H1 (cell line): ENCODE results near the gene CHST11. TPM values are rescaled to one million over a fixed set of nuclear protein-coding genes. Genes with fewer than 3 reads are reported as not detected.

Source experiments
- CTCF ChIA-PET: fragments of 300-600 bp; sonication (Branson Sonifier 250); formaldehyde crosslinking; loops from one replicate; lab custom pipeline; 2021; ENCODE audit not compliant: partially characterized antibody; lab: Charles Lee
- POLR2A ChIA-PET: fragments of 300-600 bp; sonication (Branson Sonifier 250); formaldehyde crosslinking; loops from one replicate; lab custom pipeline; 2021; ENCODE audit warnings: inconsistent platforms; ENCODE audit not compliant: partially characterized antibody; lab: Charles Lee
- DNase-seq, 2 experiments: peaks; one replicate each; pipeline versions ENCODE4 v3.0.0 to v3.0.0-alpha.2; 2010 to 2022; ENCODE audit warnings: low spot score in 2 of 2, low read depth in 1 of 2, mixed read lengths in 1 of 2
- FAIRE-seq: peaks from 2 replicates; lab custom pipeline; 2011; peaks lifted over from hg19 to GRCh38; lab: Jason Lieb, UNC
- H2AFZ ChIP-seq: 2 replicates; pipeline ENCODE4 v1.8.1; 2012; ENCODE audit warnings: low read length, inconsistent platforms
- H2AK5ac ChIP-seq: 2 replicates; pipeline ENCODE4 v1.6.1; 2013; ENCODE audit warnings: low read depth, low read length
- H2BK120ac ChIP-seq: replicated peaks from 2 replicates; pipeline ENCODE3; 2013; ENCODE audit warnings: low read depth, low read length, inconsistent platforms
- H2BK12ac ChIP-seq: 2 replicates; pipeline ENCODE4 v1.6.1; 2013; ENCODE audit warnings: low read depth, low read length
- H2BK15ac ChIP-seq: 2 replicates; pipeline ENCODE4 v1.6.1; 2013; ENCODE audit warnings: low read length
- H2BK20ac ChIP-seq: 2 replicates; pipeline ENCODE4 v1.6.1; 2013; ENCODE audit warnings: low read length
- H2BK5ac ChIP-seq: 2 replicates; pipeline ENCODE4 v1.6.1; 2013; ENCODE audit warnings: low read depth, low read length
- H3K14ac ChIP-seq: 2 replicates; pipeline ENCODE4 v1.6.1; 2013; ENCODE audit warnings: inconsistent platforms; ENCODE audit not compliant: insufficient read length
- H3K18ac ChIP-seq: 2 replicates; pipeline ENCODE4 v1.6.1; 2013; ENCODE audit warnings: low read length; ENCODE audit errors: extremely low read depth
- H3K23ac ChIP-seq: 2 replicates; pipeline ENCODE4 v1.6.1; 2013; ENCODE audit warnings: inconsistent platforms; ENCODE audit not compliant: insufficient read length
- H3K23me2 ChIP-seq: 2 replicates; pipeline ENCODE4 v1.6.1; 2013; ENCODE audit warnings: low read depth, low read length
- H3K27ac ChIP-seq: 2 replicates; pipeline ENCODE4 v1.6.1; 2011; ENCODE audit warnings: low read depth, low read length, inconsistent platforms
- H3K27me3 ChIP-seq, 4 experiments: replicated peaks in 1 of 4; 1 replicate in 1 of 4; 2 replicates in 3 of 4; pipeline versions ENCODE4 v1.6.1 to v1.8.1; 2011 to 2013; ENCODE audit warnings: low read length in 3 of 4, mild to moderate bottlenecking in 3 of 4, inconsistent platforms in 2 of 4, mixed read lengths in 2 of 4, moderate library complexity in 1 of 4; ENCODE audit not compliant: control insufficient read depth in 3 of 4, insufficient read depth in 3 of 4; ENCODE audit errors: extremely low read depth in 1 of 4
- H3K36me3 ChIP-seq, 4 experiments: 2 replicates each; pipeline versions ENCODE4 v1.6.1 to v1.8.1; 2011 to 2013; ENCODE audit warnings: mild to moderate bottlenecking in 4 of 4, low read length in 3 of 4, moderate library complexity in 2 of 4, control low read depth in 1 of 4, inconsistent platforms in 1 of 4; ENCODE audit not compliant: insufficient read depth in 4 of 4, control insufficient read depth in 2 of 4
- H3K4ac ChIP-seq: replicated peaks from 2 replicates; pipeline ENCODE3; 2013; ENCODE audit warnings: low read length, low read depth, mixed read lengths, inconsistent platforms; ENCODE audit not compliant: insufficient read length
- H3K4me1 ChIP-seq, 4 experiments: replicated peaks in 1 of 4; 1 replicate in 1 of 4; 2 replicates in 3 of 4; pipeline versions ENCODE4 v1.6.1 to v1.8.1; 2011 to 2013; ENCODE audit warnings: low read length in 3 of 4, inconsistent platforms in 2 of 4, mixed read lengths in 1 of 4; ENCODE audit not compliant: insufficient read depth in 4 of 4, control insufficient read depth in 3 of 4
- H3K4me2 ChIP-seq, 2 experiments: 2 replicates each; pipeline versions ENCODE4 v1.6.1 to v1.8.1; 2011 to 2013; ENCODE audit warnings: low read depth in 2 of 2, low read length in 2 of 2, control low read depth in 1 of 2, inconsistent platforms in 1 of 2, mild to moderate bottlenecking in 1 of 2; ENCODE audit not compliant: insufficient read depth in 1 of 2
- H3K4me3 ChIP-seq, 4 experiments: fragments of 200-600, 300-600 bp in 1 of 4; sonication (generic), shearing (Covaris generic), sonication (Bioruptor Twin) in 1 of 4; 2 replicates each; pipeline versions ENCODE4 v1.5.1 to v1.8.1; 2011 to 2016; ENCODE audit warnings: low read length in 4 of 4, low read depth in 3 of 4, control low read depth in 2 of 4, inconsistent platforms in 2 of 4, mild to moderate bottlenecking in 2 of 4, mixed read lengths in 1 of 4, moderate library complexity in 1 of 4; ENCODE audit not compliant: insufficient read depth in 2 of 4; ENCODE audit errors: extremely low read depth in 1 of 4
- H3K56ac ChIP-seq: replicated peaks from 2 replicates; pipeline ENCODE3; 2013; ENCODE audit warnings: low read depth, mild to moderate bottlenecking, mixed read lengths, low read length, inconsistent platforms; ENCODE audit not compliant: insufficient read length
- H3K79me1 ChIP-seq: 2 replicates; pipeline ENCODE4 v1.6.1; 2013; ENCODE audit warnings: low read depth, low read length, control low read depth
- H3K79me2 ChIP-seq, 2 experiments: 2 replicates each; pipeline versions ENCODE4 v1.6.1 to v1.8.1; 2012 to 2013; ENCODE audit warnings: low read length in 2 of 2, mild to moderate bottlenecking in 2 of 2, inconsistent platforms in 1 of 2; ENCODE audit not compliant: insufficient read depth in 2 of 2, control insufficient read depth in 1 of 2
- H3K9ac ChIP-seq, 4 experiments: replicated peaks in 1 of 4; 1 replicate in 1 of 4; 2 replicates in 3 of 4; pipeline versions ENCODE4 v1.6.1 to v1.8.1; 2011 to 2013; ENCODE audit warnings: low read depth in 3 of 4, low read length in 3 of 4, control low read depth in 2 of 4, mild to moderate bottlenecking in 2 of 4, moderate library complexity in 2 of 4, inconsistent platforms in 1 of 4; ENCODE audit errors: extremely low read depth in 1 of 4
- H3K9me3 ChIP-seq, 2 experiments: 2 replicates each; pipeline versions ENCODE4 v1.6.1 to v1.8.1; 2012 to 2013; ENCODE audit warnings: mild to moderate bottlenecking in 2 of 2, moderate library complexity in 2 of 2, control low read depth in 1 of 2, inconsistent platforms in 1 of 2, low read depth in 1 of 2, low read length in 1 of 2, mixed read lengths in 1 of 2; ENCODE audit not compliant: insufficient read depth in 2 of 2
- H4K20me1 ChIP-seq, 2 experiments: replicated peaks in 1 of 2; 2 replicates each; pipeline versions ENCODE3 to v1.8.1; 2011 to 2013; ENCODE audit warnings: inconsistent platforms in 2 of 2, low read length in 2 of 2, mild to moderate bottlenecking in 1 of 2; ENCODE audit not compliant: insufficient read depth in 2 of 2, control insufficient read depth in 1 of 2
- H4K5ac ChIP-seq: 2 replicates; pipeline ENCODE4 v1.6.1; 2013; ENCODE audit warnings: low read length, low read depth, mixed read lengths, inconsistent platforms; ENCODE audit not compliant: insufficient read length
- H4K8ac ChIP-seq: 2 replicates; pipeline ENCODE4 v1.8.0; 2013; ENCODE audit warnings: mild to moderate bottlenecking, moderate library complexity, low read length, inconsistent platforms; ENCODE audit not compliant: insufficient read depth; ENCODE audit errors: extremely low read depth
- H4K91ac ChIP-seq: replicated peaks from 2 replicates; pipeline ENCODE3; 2013; ENCODE audit warnings: low read length, mixed read lengths, inconsistent platforms; ENCODE audit not compliant: insufficient read length
- ATF3 ChIP-seq: IDR thresholded peaks from 2 replicates; pipeline ENCODE4 v1.6.1; 2011; ENCODE audit warnings: low read depth, mild to moderate bottlenecking, low read length; ENCODE audit not compliant: insufficient read depth
- CHD1 ChIP-seq: IDR thresholded peaks from 2 replicates; pipeline ENCODE4 v1.6.1; 2012; ENCODE audit warnings: low read depth, low read length, improper control_type of control experiment
- CHD2 ChIP-seq: IDR thresholded peaks from 2 replicates; pipeline ENCODE4 v1.6.1; 2012; ENCODE audit warnings: low read length, improper control_type of control experiment
- EP300 ChIP-seq, 2 experiments: IDR thresholded peaks; 1 replicate in 1 of 2; 2 replicates in 1 of 2; pipeline ENCODE4 v1.6.1; 2011 to 2012; ENCODE audit warnings: low read depth in 2 of 2, low read length in 2 of 2, mild to moderate bottlenecking in 2 of 2, borderline replicate concordance in 1 of 2, inconsistent platforms in 1 of 2, moderate library complexity in 1 of 2
- GABPA ChIP-seq: IDR thresholded peaks from 2 replicates; pipeline ENCODE4 v1.6.1; 2011; ENCODE audit warnings: mild to moderate bottlenecking, low read length, moderate library complexity, borderline replicate concordance; ENCODE audit not compliant: insufficient read depth
- GTF2F1 ChIP-seq: IDR thresholded peaks from 2 replicates; pipeline ENCODE4 v1.6.1; 2012; ENCODE audit warnings: low read depth, low read length, improper control_type of control experiment, borderline replicate concordance
- HDAC6 ChIP-seq: IDR thresholded peaks from one replicate; pipeline ENCODE4 v1.7.1; 2012; ENCODE audit warnings: low read depth, mild to moderate bottlenecking, inconsistent platforms, low read length, moderate library complexity
- KDM5A ChIP-seq: fragments of 200-600 bp; IDR thresholded peaks from 2 replicates; pipeline ENCODE4 v1.7.1; 2012; ENCODE audit warnings: mild to moderate bottlenecking, low read length, inconsistent platforms, mixed read lengths
- PHF8 ChIP-seq: fragments of 200-600 bp; sonication (generic); conservative IDR thresholded peaks from 2 replicates; pipeline ENCODE4 v1.7.1; 2012; ENCODE audit warnings: low read depth, mild to moderate bottlenecking, inconsistent platforms, low read length, moderate library complexity
- SP2 ChIP-seq: IDR thresholded peaks from 2 replicates; pipeline ENCODE4 v1.6.1; 2012; ENCODE audit warnings: mild to moderate bottlenecking, low read length, inconsistent platforms
- TAF7 ChIP-seq: optimal IDR thresholded peaks from 2 replicates; pipeline ENCODE3; 2011; ENCODE audit warnings: low read depth, mild to moderate bottlenecking, inconsistent platforms, low read length, moderate library complexity, borderline replicate concordance
- TCF12 ChIP-seq: IDR thresholded peaks from 2 replicates; pipeline ENCODE4 v1.6.1; 2011; ENCODE audit warnings: low read depth, mild to moderate bottlenecking, low read length
- YY1 ChIP-seq: IDR thresholded peaks from 2 replicates; pipeline ENCODE4 v1.6.1; 2011; ENCODE audit warnings: low read depth, mild to moderate bottlenecking, low read length
- WGBS, 2 experiments: shearing (Covaris generic) in 1 of 2; methylation state at CpG; one replicate each; pipeline versions ENCODE4 v1.1.6 to v1.1.7; 2013 to 2015; ENCODE audit warnings: low lambda C conversion rate in 2 of 2, mixed read lengths in 2 of 2, inconsistent platforms in 1 of 2, low coverage in 1 of 2, missing lambda C conversion rate in 1 of 2; ENCODE audit not compliant: insufficient replicate concordance in 2 of 2, insufficient coverage in 1 of 2, insufficient read length in 1 of 2; ENCODE audit errors: extremely low coverage in 1 of 2, missing lambda C conversion rate in 1 of 2; 5-methylcytosine and 5-hydroxymethylcytosine counted together
- polyA plus RNA-seq, 7 experiments: library from polyadenylated mRNA; depleted of rRNA in 3 of 7; stranded (reverse) in 5 of 7; unstranded in 2 of 7; fragments of >200 nt in 5 of 7; fragments of 200-250 nt in 2 of 7; gene quantifications; 1 replicate in 5 of 7; 2 replicates in 1 of 7; 4 replicates in 1 of 7; pipeline versions ENCODE4 v1.2.1 to v1.2.3, GENCODE V29; 2011 to 2013; ENCODE audit warnings: missing spikeins in 2 of 7, mixed read lengths in 2 of 7
- total RNA-seq: library from RNA; stranded (reverse); fragmentation: NEBNext Ultra II Directional; extraction: Animal tissue kit (Norgen Biotek cat#: 25700); gene quantifications from 2 replicates; pipeline ENCODE4 v1.2.1, GENCODE V29; 2021

The CHST11 gene
- total and polyA plus RNA-seq, 2 of the 8 experiments (the other 6 are each of a cell fraction or from before 2014, with no cell fraction given), result 14.4 to 20.8 TPM

DNA sequence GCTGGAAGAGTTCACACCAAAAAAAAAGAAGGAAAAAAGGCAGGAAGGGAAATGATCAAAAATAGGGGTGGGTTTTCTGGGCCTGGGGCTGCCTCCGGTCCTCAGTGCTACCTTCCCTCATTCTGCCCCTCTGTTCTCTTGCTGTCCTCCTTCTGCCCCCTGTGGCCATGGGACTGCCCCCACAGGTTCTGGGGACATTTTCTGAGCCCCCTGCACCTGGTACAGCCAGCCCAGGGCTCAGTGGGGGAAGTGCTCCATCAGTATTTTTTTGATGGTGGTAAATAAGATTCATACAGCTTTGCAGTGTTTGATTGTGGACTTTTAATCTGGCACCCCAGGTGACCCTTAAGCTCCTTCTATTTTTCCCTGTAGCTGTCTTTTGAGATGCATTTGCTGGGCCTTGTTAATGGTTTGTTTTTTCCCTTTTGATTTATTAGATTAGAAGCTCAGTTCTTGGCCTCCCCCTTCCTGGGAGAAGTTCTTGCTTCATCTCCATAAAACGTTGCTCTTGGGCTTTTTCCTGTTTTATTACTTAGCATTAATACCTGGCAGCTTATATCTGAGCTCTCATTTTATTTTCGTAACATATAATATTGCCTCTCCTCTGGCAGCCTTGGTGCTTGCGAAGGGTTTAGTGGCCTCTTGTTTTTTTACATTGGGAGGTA lies 43.1 kb downstream of the CHST11 start:
- Histone ChIP-seq H4K8ac (no peak overlapping the region), H3K4me3 (no peak overlapping the region), H2BK20ac (no peak overlapping the region), H3K79me2 (no peaks in the 10 kb centered on the region), H3K23me2 (no peaks in the 10 kb centered on the region), H3K14ac (no peak overlapping the region), H3K4me2 (no peak overlapping the region; a peak in 1 of 4 replicates), H4K91ac (no peak overlapping the region), H3K9me3 (no peaks in the 10 kb centered on the region), H3K36me3 (no peaks in the 10 kb centered on the region), H4K5ac (no peak overlapping the region), H4K20me1 (peaks cover 0 to 1% of the 10 kb centered on the region in 2 experiments), H2AFZ (no peak overlapping the region), H3K79me1 (no peaks in the 10 kb centered on the region), H3K27ac (no peak overlapping the region), H3K4ac (no peak overlapping the region), H2BK5ac (no peak overlapping the region), H3K4me1 (peaks cover 0 to 4% (median 2%) of the 10 kb centered on the region in 4 experiments; a peak in 4 of 7 replicates), H3K18ac (no peak overlapping the region), H2BK120ac (no peak overlapping the region), H2AK5ac (no peak overlapping the region), H2BK12ac (no peak overlapping the region), H3K9ac (no peak overlapping the region), H3K27me3 (no peaks in the 10 kb centered on the region), H3K56ac (no peak overlapping the region), H3K23ac (no peak overlapping the region), H2BK15ac (no peak overlapping the region)
- POLR2A ChIA-PET, result interaction anchor here (2.0 kb wide), 1 partner anchor 42 kb away, joined by 10 read pairs; the partner anchor contains the start of gene CHST11
- CTCF ChIA-PET, result interaction anchor here (1.0 to 1.8 kb wide), 7 partner anchors 9 to 118 kb away, joined by 3 to 5 read pairs (median 4); no protein-coding TSS in a partner anchor
- WGBS, 2 experiments, result 68% methylated on average over 4 of the region's 4 CpGs; no CpG with 5 or more reads in 1 of the 2 experiments
- DNase-seq, result no peak
- no peak for FAIRE-seq
- TF ChIP-seq PHF8 (no peak), CHD2 (no peak), SP2 (no peak), CHD1 (no peak), GTF2F1 (no peak), EP300 (IDR thresholded peaks at IDR 0.05; ENCODE audit: borderline replicate concordance in 1 of 2, low read depth in 2 of 2, low read length in 2 of 2) (no peak), KDM5A (no peak), GABPA (no peak), ATF3 (no peak), TAF7 (no peak), TCF12 (no peak), HDAC6 (no peak), YY1 (no peak)
